ENCODE measurements around the gene COBLL1.

GRCh38 chr2:164813535-164813934 is 28.1 kb downstream of the COBLL1 start:
- TF ChIP-seq CTCF (IDR thresholded peaks at IDR 0.05), result no peak
- no peak for TF ChIP-seq EP300 (IDR thresholded peaks at IDR 0.05)
